Measurements from ENCODE around the gene FOXS1.

FOXS1 gene

GRCh38 chr20:31811796-31812728 is 33.3 kb downstream of the FOXS1 start:
- DNase-seq = no peak

GRCh38 chr20:31811198-31811597 is 34.2 kb downstream of the FOXS1 start:
- in situ Hi-C loops (cut with HindIII; ENCODE audit: low pct_ligation_motif_present, low pct_unique_long_range_greater_than_20kb, low sequenced_read_pairs) = no loop called here
- no peak for DNase-seq

More at GRCh38 chr20:31811796-31812728, 33.3 kb downstream of the FOXS1 start:
- in situ Hi-C loops (cut with HindIII; ENCODE audit: low pct_ligation_motif_present, low pct_unique_long_range_greater_than_20kb, low sequenced_read_pairs) = no loop called here

- DNase-seq = no peak
- in situ Hi-C loops (cut with HindIII; ENCODE audit: low pct_ligation_motif_present, low pct_unique_long_range_greater_than_20kb, low sequenced_read_pairs) = no loop called here
Observed at GRCh38 chr20:31809661-31810060, 35.7 kb downstream of the FOXS1 start.

- in situ Hi-C loops (cut with HindIII; ENCODE audit: low pct_ligation_motif_present, low pct_unique_long_range_greater_than_20kb, low sequenced_read_pairs) = no loop called here
- DNase-seq = no peak
Observed at GRCh38 chr20:31808481-31808880, 36.9 kb downstream of the FOXS1 start.

- in situ Hi-C loops (cut with HindIII; ENCODE audit: low pct_ligation_motif_present, low pct_unique_long_range_greater_than_20kb, low sequenced_read_pairs) = no loop called here
- no peak for DNase-seq
Observed at GRCh38 chr20:31806564-31807355, 38.6 kb downstream of the FOXS1 start.

GRCh38 chr20:31803552-31804291 is 41.7 kb downstream of the FOXS1 start:
- DNase-seq = no peak
- in situ Hi-C loops (cut with HindIII; ENCODE audit: low pct_ligation_motif_present, low pct_unique_long_range_greater_than_20kb, low sequenced_read_pairs) = no loop called here

GRCh38 chr20:31801508-31801907 is 43.9 kb downstream of the FOXS1 start:
- no peak for DNase-seq
- in situ Hi-C loops (cut with HindIII; ENCODE audit: low pct_ligation_motif_present, low pct_unique_long_range_greater_than_20kb, low sequenced_read_pairs) = no loop called here

- in situ Hi-C loops (cut with HindIII; ENCODE audit: low pct_ligation_motif_present, low pct_unique_long_range_greater_than_20kb, low sequenced_read_pairs) = no loop called here
- no peak for DNase-seq
Observed at GRCh38 chr20:31797364-31797763, 48.0 kb downstream of the FOXS1 start.

Data from ACHN (cell line).